Suprapubic skin (tissue), 4 donors: Measurements from ENCODE around the gene ATXN1. TPM values are rescaled to one million over a fixed set of nuclear protein-coding genes. Genes with fewer than 3 reads are reported as not detected.
A peak's percentile ranks its signal among the peaks of the same experiment; 100 is the strongest.

Experiments
- DNase-seq, 2 donors: peaks; one replicate each; pipeline ENCODE4 v3.0.0-alpha.2; 2019; ENCODE audit warnings: low spot score in 2 of 2
- H3K27ac ChIP-seq: fragments of 200-600 bp; sonication (generic); one replicate; pipeline ENCODE4 v1.5.1; 2019
- H3K27me3 ChIP-seq: fragments of 200-600 bp; sonication (generic); one replicate; pipeline ENCODE4 v1.5.1; 2019
- H3K36me3 ChIP-seq: fragments of 200-600 bp; sonication (generic); one replicate; pipeline ENCODE4 v1.5.1; 2019
- H3K4me1 ChIP-seq: fragments of 200-600 bp; sonication (generic); one replicate; pipeline ENCODE4 v1.5.1; 2019
- H3K4me3 ChIP-seq: fragments of 200-600 bp; sonication (generic); one replicate; pipeline ENCODE4 v1.5.1; 2019; ENCODE audit warnings: mild to moderate bottlenecking
- H3K9me3 ChIP-seq: fragments of 200-600 bp; sonication (generic); one replicate; pipeline ENCODE4 v1.5.1; 2019
- CTCF ChIP-seq, 2 donors: fragments of 200-600 bp in 1 of 2; fragments of 450-650 bp in 1 of 2; sonication (generic) in 1 of 2; IDR thresholded peaks; one replicate each; pipeline ENCODE4 v1.5.1; 2016 to 2019; ENCODE audit warnings: antibody characterized with exemption in 2 of 2, mild to moderate bottlenecking in 1 of 2, moderate library complexity in 1 of 2
- EP300 ChIP-seq: sonication (generic); formaldehyde crosslinking; IDR thresholded peaks from one replicate; pipeline ENCODE4 v1.6.1; 2017; ENCODE audit warnings: antibody characterized with exemption
- POLR2A ChIP-seq, 2 donors: fragments of 450-650 bp; IDR thresholded peaks; one replicate each; pipeline ENCODE4 v1.6.1; 2017; ENCODE audit warnings: antibody characterized with exemption in 2 of 2, mild to moderate bottlenecking in 2 of 2, moderate library complexity in 2 of 2
- POLR2AphosphoS5 ChIP-seq, 3 donors: sonication (generic); formaldehyde crosslinking; IDR thresholded peaks; one replicate each; pipeline ENCODE4 v1.6.1; 2017; ENCODE audit warnings: antibody characterized with exemption in 3 of 3
- WGBS: methylation state at CpG from one replicate; pipeline ENCODE4 v1.1.5; 2018; 5-methylcytosine and 5-hydroxymethylcytosine counted together
- total RNA-seq, 4 donors: library from RNA; depleted of rRNA; stranded (reverse); fragments of >200 nt; gene quantifications; one replicate each; pipeline ENCODE4 v1.1.0, GENCODE V29; 2016

The ATXN1 gene
- total RNA-seq, 4 donors from 2014 or later, result 32.8 to 95.4 (median 42.4) TPM

GRCh38 chr6:16741112-16742016, 19.9 kb downstream of the ATXN1 start:
- Histone ChIP-seq H3K27ac (no peak overlapping the region), H3K36me3 (no peaks in the 10 kb centered on the region), H3K9me3 (no peaks in the 10 kb centered on the region), H3K4me3 (no peak overlapping the region), H3K4me1 (peaks cover 46% of the 10 kb centered on the region), H3K27me3 (no peaks in the 10 kb centered on the region)
- TF ChIP-seq POLR2A (IDR thresholded peaks at IDR 0.05), result no peak
- TF ChIP-seq CTCF (IDR thresholded peaks at IDR 0.05), result no peak
- no peak for TF ChIP-seq EP300
- no peak for TF ChIP-seq POLR2AphosphoS5 (IDR thresholded peaks at IDR 0.05)
- no peak for DNase-seq
- WGBS, result 66% methylated on average over 8 of the region's 8 CpGs

DNA sequence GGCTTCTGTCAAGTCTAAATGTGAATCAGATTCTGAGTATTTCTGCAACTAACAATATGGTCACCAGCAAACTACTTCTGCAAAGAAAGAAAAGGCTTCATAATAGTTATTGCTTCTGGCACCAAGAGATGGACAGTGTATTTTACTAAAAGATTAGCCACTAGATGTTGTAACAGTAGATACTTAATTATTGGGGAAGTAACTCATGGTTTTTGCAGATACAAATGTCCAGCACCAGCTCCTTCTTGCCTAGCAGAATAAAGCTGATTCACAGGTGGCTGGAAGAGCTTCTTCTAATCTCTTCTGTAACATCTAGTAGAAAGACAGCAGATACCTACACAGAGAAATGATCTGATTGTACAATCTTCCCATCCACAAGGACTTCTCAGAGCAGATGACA, 21.2 kb downstream of the ATXN1 start:
- DNase-seq, result no peak
- H3K9me3 ChIP-seq, result no peaks in the 10 kb centered on the region
- no peaks in the 10 kb centered on the region for H3K36me3 ChIP-seq
- H3K27me3 ChIP-seq, result no peaks in the 10 kb centered on the region
- H3K4me3 ChIP-seq, result no peak overlapping the region
- no peak overlapping the region for H3K27ac ChIP-seq
- peaks cover 46% of the 10 kb centered on the region for H3K4me1 ChIP-seq
- no peak for TF ChIP-seq EP300
- no peak for TF ChIP-seq CTCF (IDR thresholded peaks at IDR 0.05)
- TF ChIP-seq POLR2A (IDR thresholded peaks at IDR 0.05), result no peak
- no peak for TF ChIP-seq POLR2AphosphoS5 (IDR thresholded peaks at IDR 0.05)

GRCh38 chr6:16739329-16739801, 21.9 kb downstream of the ATXN1 start:
- H3K4me3 ChIP-seq, result no peak overlapping the region
- no peaks in the 10 kb centered on the region for H3K27me3 ChIP-seq
- no peak overlapping the region for H3K27ac ChIP-seq
- TF ChIP-seq POLR2AphosphoS5 (IDR thresholded peaks at IDR 0.05) (no peak), CTCF (IDR thresholded peaks at IDR 0.05) (no peak), EP300 (no peak), POLR2A (IDR thresholded peaks at IDR 0.05) (no peak)
- peaks cover 46% of the 10 kb centered on the region for H3K4me1 ChIP-seq
- WGBS, result 58% methylated on average over 7 of the region's 7 CpGs
- no peak for DNase-seq
- H3K9me3 ChIP-seq, result no peaks in the 10 kb centered on the region
- no peaks in the 10 kb centered on the region for H3K36me3 ChIP-seq

GRCh38 chr6:16737925-16738324, 23.3 kb downstream of the ATXN1 start:
- Histone ChIP-seq H3K27ac (no peak overlapping the region), H3K4me3 (no peak overlapping the region), H3K36me3 (no peaks in the 10 kb centered on the region), H3K27me3 (no peaks in the 10 kb centered on the region), H3K9me3 (no peaks in the 10 kb centered on the region), H3K4me1 (peaks cover 38% of the 10 kb centered on the region)
- 57% methylated on average over 5 of the region's 5 CpGs for WGBS
- DNase-seq, result no peak
- TF ChIP-seq POLR2AphosphoS5 (IDR thresholded peaks at IDR 0.05) (no peak), POLR2A (IDR thresholded peaks at IDR 0.05) (no peak), CTCF (IDR thresholded peaks at IDR 0.05) (no peak), EP300 (no peak)

- 29% methylated on average over 5 of the region's 5 CpGs for WGBS
- no peaks in the 10 kb centered on the region for H3K27me3 ChIP-seq
- no peak overlapping the region for H3K4me3 ChIP-seq
- no peaks in the 10 kb centered on the region for H3K9me3 ChIP-seq
- no peak for TF ChIP-seq POLR2A (IDR thresholded peaks at IDR 0.05)
- no peak for TF ChIP-seq EP300
- TF ChIP-seq POLR2AphosphoS5 (IDR thresholded peaks at IDR 0.05), result no peak
- no peak for TF ChIP-seq CTCF (IDR thresholded peaks at IDR 0.05)
- peaks cover 35% of the 10 kb centered on the region for H3K4me1 ChIP-seq
- H3K36me3 ChIP-seq, result no peaks in the 10 kb centered on the region
- H3K27ac ChIP-seq, result peak overlapping the region; percentile 21
- no peak for DNase-seq
These were observed 24.1 kb downstream of the ATXN1 start for GRCh38 chr6:16736856-16737775.
